Measurements from ENCODE around the gene MTARC1. TPM values are rescaled to one million over a fixed set of nuclear protein-coding genes. Genes with fewer than 3 reads are reported as not detected.

MTARC1 gene
- total and polyA plus RNA-seq, 10 of the 15 experiments (the other 5 are each of a cell fraction or from before 2014, with no cell fraction given): 0.23 to 1.5 (median 0.48) TPM

DNA sequence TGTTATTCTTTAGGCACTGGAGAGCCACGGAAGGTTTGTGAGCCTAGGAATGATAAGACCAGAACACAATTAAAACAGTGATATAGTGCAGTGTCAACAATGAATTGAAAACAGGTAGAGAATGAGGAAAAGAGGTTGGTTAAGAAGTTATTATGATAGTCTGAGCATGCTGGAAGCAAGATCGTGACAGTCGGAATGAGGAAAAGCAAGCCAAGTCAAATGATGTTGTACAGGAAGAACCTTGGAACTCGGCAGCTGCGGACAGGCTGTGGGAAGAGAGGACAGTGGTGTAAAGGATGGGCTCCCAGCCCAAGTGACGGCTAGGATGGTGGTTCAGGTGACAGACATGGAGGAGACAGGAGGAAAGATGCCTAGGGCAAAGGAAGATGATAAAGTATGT is 25.6 kb downstream of the MTARC1 start:
- in situ Hi-C loops (cut with MboI) (no loop called here), intact Hi-C loops (cut with micrococcal nuclease; ENCODE audit: unreplicated experiment) (no loop called here)
- RAD21 ChIA-PET (ENCODE audit: unreplicated experiment): interaction anchor here (1.4 kb wide), 1 partner anchor 355 kb away, joined by 3 read pairs; no protein-coding TSS in a partner anchor
- CTCF ChIA-PET: interaction anchor here (5.6 kb wide), 1 partner anchor 623 kb away, joined by 45 read pairs; no protein-coding TSS in a partner anchor
- H2AFZ ChIP-seq (ENCODE audit: control insufficient read depth, low read depth, low read length): no peak overlapping the region
- POLR2A ChIA-PET: no interaction called here
- TF ChIP-seq ASH2L (IDR thresholded peaks at IDR 0.05; ENCODE audit: borderline replicate concordance, low read depth) (no peak), NR2F1 (conservative IDR thresholded peaks at IDR 0.05) (no peak), BHLHE40 (IDR thresholded peaks at IDR 0.05; ENCODE audit: borderline replicate concordance in 1 of 2, low read depth in 2 of 2, low read length in 1 of 2) (no peak), MEF2B (IDR thresholded peaks at IDR 0.05; ENCODE audit: partially characterized antibody, poor library complexity, severe bottlenecking) (no peak)
- TF ChIP-seq, protein P1, sequence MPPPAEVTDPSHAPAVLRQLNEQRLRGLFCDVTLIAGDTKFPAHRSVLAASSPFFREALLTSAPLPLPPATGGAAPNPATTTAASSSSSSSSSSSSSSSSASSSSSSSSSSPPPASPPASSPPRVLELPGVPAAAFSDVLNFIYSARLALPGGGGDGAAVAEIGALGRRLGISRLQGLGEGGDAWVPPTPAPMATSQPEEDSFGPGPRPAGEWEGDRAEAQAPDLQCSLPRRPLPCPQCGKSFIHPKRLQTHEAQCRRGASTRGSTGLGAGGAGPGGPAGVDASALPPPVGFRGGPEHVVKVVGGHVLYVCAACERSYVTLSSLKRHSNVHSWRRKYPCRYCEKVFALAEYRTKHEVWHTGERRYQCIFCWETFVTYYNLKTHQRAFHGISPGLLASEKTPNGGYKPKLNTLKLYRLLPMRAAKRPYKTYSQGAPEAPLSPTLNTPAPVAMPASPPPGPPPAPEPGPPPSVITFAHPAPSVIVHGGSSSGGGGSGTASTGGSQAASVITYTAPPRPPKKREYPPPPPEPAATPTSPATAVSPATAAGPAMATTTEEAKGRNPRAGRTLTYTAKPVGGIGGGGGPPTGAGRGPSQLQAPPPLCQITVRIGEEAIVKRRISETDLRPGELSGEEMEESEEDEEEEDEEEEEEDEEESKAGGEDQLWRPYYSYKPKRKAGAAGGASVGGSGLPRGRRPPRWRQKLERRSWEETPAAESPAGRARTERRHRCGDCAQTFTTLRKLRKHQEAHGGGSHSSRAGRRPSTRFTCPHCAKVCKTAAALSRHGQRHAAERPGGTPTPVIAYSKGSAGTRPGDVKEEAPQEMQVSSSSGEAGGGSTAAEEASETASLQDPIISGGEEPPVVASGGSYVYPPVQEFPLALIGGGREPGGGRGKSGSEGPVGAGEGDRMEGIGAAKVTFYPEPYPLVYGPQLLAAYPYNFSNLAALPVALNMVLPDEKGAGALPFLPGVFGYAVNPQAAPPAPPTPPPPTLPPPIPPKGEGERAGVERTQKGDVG (CRISPR knock-in tag; IDR thresholded peaks at IDR 0.05): no peak
- H3K4me2 ChIP-seq (ENCODE audit: control insufficient read depth, insufficient read depth): no peak overlapping the region
- no peak overlapping the region for H3K9ac ChIP-seq (ENCODE audit: control insufficient read depth, insufficient read depth, low read length)
- H3K27ac ChIP-seq (ENCODE audit: control insufficient read depth, insufficient read depth): no peak overlapping the region
- no peak overlapping the region for H3K4me3 ChIP-seq
- no peaks in the 10 kb centered on the region for H3K27me3 ChIP-seq (replicated peaks in 1 of 2; ENCODE audit: control insufficient read depth in 2 of 2, insufficient read depth in 2 of 2, low read length in 1 of 2)
- H4K20me1 ChIP-seq (ENCODE audit: control insufficient read depth, insufficient read depth): no peaks in the 10 kb centered on the region
- whole genome bisulfite sequencing (ENCODE audit: insufficient coverage, insufficient replicate concordance, low lambda C conversion rate, missing lambda C conversion rate): 62% methylated on average over 6 of the region's 6 CpGs
- H3K79me2 ChIP-seq (ENCODE audit: control insufficient read depth, insufficient read depth, low read length): no peaks in the 10 kb centered on the region
- H3K36me3 ChIP-seq (ENCODE audit: control insufficient read depth in 2 of 2, insufficient read depth in 2 of 2, low read length in 1 of 2): no peaks in the 10 kb centered on the region
- no peaks in the 10 kb centered on the region for H3K4me1 ChIP-seq (ENCODE audit: control insufficient read depth, insufficient read depth, low read length)
- FAIRE-seq (no peak), ATAC-seq (no peak), DNase-seq (ENCODE audit: low read depth, low spot score) (no peak)
- SMC1A ChIA-PET (ENCODE audit: uncharacterized antibody, unreplicated experiment): interaction anchor here (2.6 kb wide), 1 partner anchor 391 kb away, joined by 8 read pairs; no protein-coding TSS in a partner anchor
- no peaks in the 10 kb centered on the region for H3K9me3 ChIP-seq (replicated peaks; ENCODE audit: control insufficient read depth, insufficient read depth, low read length)
- no TSS peak for BruUV-seq (replicated peaks)

All from GM12878 (cell line).